Measurements from ENCODE around the gene TICAM2.

TICAM2 gene

GRCh38 chr5:115544043-115544435, 58.2 kb downstream of the TICAM2 start:
- peaks cover 61% of the 10 kb centered on the region for H3K36me3 Mint-ChIP-seq (ENCODE audit: low read depth)
- DNase-seq, result no peak
- peaks cover 47% of the 10 kb centered on the region for H3K4me1 Mint-ChIP-seq (ENCODE audit: low read depth)
- peaks cover 6% of the 10 kb centered on the region for H3K9me3 Mint-ChIP-seq
- H3K27ac Mint-ChIP-seq, result peak overlapping the region; percentile 99
- no peaks in the 10 kb centered on the region for H3K27me3 Mint-ChIP-seq
- peak overlapping the region; percentile 96 for H3K4me3 Mint-ChIP-seq

- H3K27me3 Mint-ChIP-seq, result no peaks in the 10 kb centered on the region
- H3K9me3 Mint-ChIP-seq, result peaks cover 6% of the 10 kb centered on the region
- peak overlapping the region; percentile 99 for H3K27ac Mint-ChIP-seq
- H3K4me3 Mint-ChIP-seq, result peak overlapping the region; percentile 96
- DNase-seq, result no peak
- H3K36me3 Mint-ChIP-seq (ENCODE audit: low read depth), result peaks cover 67% of the 10 kb centered on the region
- H3K4me1 Mint-ChIP-seq (ENCODE audit: low read depth), result peaks cover 52% of the 10 kb centered on the region
Measured at GRCh38 chr5:115543365-115544042, 58.8 kb downstream of the TICAM2 start.

GRCh38 chr5:115542651-115543364, 59.5 kb downstream of the TICAM2 start:
- no peak for DNase-seq
- Mint-ChIP-seq H3K27me3 (no peaks in the 10 kb centered on the region), H3K4me3 (peak overlapping the region; percentile 96), H3K36me3 (ENCODE audit: low read depth) (peaks cover 74% of the 10 kb centered on the region), H3K27ac (peak overlapping the region; percentile 99), H3K9me3 (peaks cover 6% of the 10 kb centered on the region), H3K4me1 (ENCODE audit: low read depth) (peaks cover 58% of the 10 kb centered on the region)

GRCh38 chr5:115542086-115542485, 60.2 kb downstream of the TICAM2 start:
- H3K4me3 Mint-ChIP-seq, result peak overlapping the region; percentile 96
- peaks cover 79% of the 10 kb centered on the region for H3K36me3 Mint-ChIP-seq (ENCODE audit: low read depth)
- H3K27me3 Mint-ChIP-seq, result no peaks in the 10 kb centered on the region

GRCh38 chr5:115541611-115542010, 60.7 kb downstream of the TICAM2 start:
- no peaks in the 10 kb centered on the region for H3K27me3 Mint-ChIP-seq
- DNase-seq, result no peak
- H3K36me3 Mint-ChIP-seq (ENCODE audit: low read depth), result peaks cover 84% of the 10 kb centered on the region
- peaks cover 6% of the 10 kb centered on the region for H3K9me3 Mint-ChIP-seq
- H3K4me3 Mint-ChIP-seq, result peak overlapping the region; percentile 96
- no peak overlapping the region for H3K27ac Mint-ChIP-seq
- peaks cover 69% of the 10 kb centered on the region for H3K4me1 Mint-ChIP-seq (ENCODE audit: low read depth)

More at GRCh38 chr5:115542086-115542485, 60.2 kb downstream of the TICAM2 start:
- H3K4me1 Mint-ChIP-seq (ENCODE audit: low read depth), result peaks cover 64% of the 10 kb centered on the region
- no peak for DNase-seq
- peak overlapping the region; percentile 99 for H3K27ac Mint-ChIP-seq
- H3K9me3 Mint-ChIP-seq, result peaks cover 6% of the 10 kb centered on the region

- H3K36me3 Mint-ChIP-seq (ENCODE audit: low read depth), result peaks cover 82% of the 10 kb centered on the region
- peaks cover 89% of the 10 kb centered on the region for H3K4me1 Mint-ChIP-seq (ENCODE audit: low read depth)
- no peak overlapping the region for H3K27ac Mint-ChIP-seq
- no peak overlapping the region for H3K4me3 Mint-ChIP-seq
- no peaks in the 10 kb centered on the region for H3K27me3 Mint-ChIP-seq
- no peak for DNase-seq
- no peaks in the 10 kb centered on the region for H3K9me3 Mint-ChIP-seq
Measured at GRCh38 chr5:115535479-115536035, 66.7 kb downstream of the TICAM2 start.

- Mint-ChIP-seq H3K4me1 (ENCODE audit: low read depth) (peaks cover 83% of the 10 kb centered on the region), H3K4me3 (no peak overlapping the region), H3K36me3 (ENCODE audit: low read depth) (peaks cover 75% of the 10 kb centered on the region), H3K27me3 (no peaks in the 10 kb centered on the region), H3K27ac (no peak overlapping the region), H3K9me3 (no peaks in the 10 kb centered on the region)
- no peak for DNase-seq
Measured at GRCh38 chr5:115532517-115532916, 69.8 kb downstream of the TICAM2 start.

- H3K4me1 Mint-ChIP-seq (ENCODE audit: low read depth), result peaks cover 81% of the 10 kb centered on the region
- no peaks in the 10 kb centered on the region for H3K27me3 Mint-ChIP-seq
- no peak overlapping the region for H3K4me3 Mint-ChIP-seq
- no peaks in the 10 kb centered on the region for H3K9me3 Mint-ChIP-seq
- DNase-seq, result no peak
- peaks cover 75% of the 10 kb centered on the region for H3K36me3 Mint-ChIP-seq (ENCODE audit: low read depth)
- H3K27ac Mint-ChIP-seq, result no peak overlapping the region
Measured at GRCh38 chr5:115531787-115532367, 70.4 kb downstream of the TICAM2 start.

- no peak overlapping the region for H3K27ac Mint-ChIP-seq
- H3K27me3 Mint-ChIP-seq, result no peaks in the 10 kb centered on the region
- DNase-seq, result no peak
- H3K9me3 Mint-ChIP-seq, result no peaks in the 10 kb centered on the region
- H3K36me3 Mint-ChIP-seq (ENCODE audit: low read depth), result peaks cover 75% of the 10 kb centered on the region
- peaks cover 81% of the 10 kb centered on the region for H3K4me1 Mint-ChIP-seq (ENCODE audit: low read depth)
- H3K4me3 Mint-ChIP-seq, result no peak overlapping the region
Measured at GRCh38 chr5:115531380-115531779, 70.9 kb downstream of the TICAM2 start.

GRCh38 chr5:115530426-115530825, 71.9 kb downstream of the TICAM2 start:
- H3K36me3 Mint-ChIP-seq (ENCODE audit: low read depth), result peaks cover 76% of the 10 kb centered on the region
- no peak for DNase-seq
- H3K4me1 Mint-ChIP-seq (ENCODE audit: low read depth), result peaks cover 74% of the 10 kb centered on the region
- no peaks in the 10 kb centered on the region for H3K9me3 Mint-ChIP-seq
- no peaks in the 10 kb centered on the region for H3K27me3 Mint-ChIP-seq
- H3K27ac Mint-ChIP-seq, result no peak overlapping the region
- H3K4me3 Mint-ChIP-seq, result no peak overlapping the region
